NCI-H446 treated with DMSO at 0.1 percent for 48 hours (cell line): ENCODE data around the gene RNF220.
"Not testable (repeated sequence)": the region's sequence is repeated elsewhere in the genome, so short reads cannot be mapped to it uniquely, and the experiment has no call there.

Source experiments
- DNase-seq: peaks from one replicate; lab custom pipeline; 2025; lab: John Stamatoyannopoulos, UW

The RNF220 gene

GRCh38 chr1:44549510-44549909 lies 144.5 kb downstream of the RNF220 start:
- no peak for DNase-seq

GRCh38 chr1:44553127-44553758 lies 148.2 kb downstream of the RNF220 start:
- DNase-seq, result no peak

- no peak for DNase-seq
Observed at GRCh38 chr1:44553771-44554170, 148.7 kb downstream of the RNF220 start.

- no peak for DNase-seq
Observed at GRCh38 chr1:44554706-44555105, 149.7 kb downstream of the RNF220 start.

GRCh38 chr1:44557778-44558177 lies 152.7 kb downstream of the RNF220 start:
- DNase-seq, result no peak

GRCh38 chr1:44558883-44559282 lies 153.8 kb downstream of the RNF220 start:
- no peak for DNase-seq

DNA sequence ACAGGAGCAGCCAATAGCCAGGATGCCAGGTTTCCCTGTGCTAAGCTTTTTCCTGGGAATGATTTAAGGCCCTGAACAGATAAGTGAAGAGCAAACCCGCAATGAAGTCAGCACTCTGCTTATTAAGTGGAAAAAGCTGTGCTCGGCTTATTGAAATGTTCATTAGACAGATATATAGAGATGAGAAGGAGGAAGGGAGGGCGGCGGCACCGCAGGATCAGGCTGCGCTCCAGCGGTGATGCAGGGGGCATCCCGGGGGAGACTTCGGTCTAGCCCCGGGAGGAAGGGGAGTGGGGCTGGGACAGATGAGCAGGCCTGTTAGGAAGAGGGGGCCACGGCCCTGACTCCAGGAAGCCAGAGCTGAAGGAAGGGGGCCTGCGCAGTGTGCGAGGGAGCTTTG lies 154.3 kb downstream of the RNF220 start:
- DNase-seq, result no peak

DNA sequence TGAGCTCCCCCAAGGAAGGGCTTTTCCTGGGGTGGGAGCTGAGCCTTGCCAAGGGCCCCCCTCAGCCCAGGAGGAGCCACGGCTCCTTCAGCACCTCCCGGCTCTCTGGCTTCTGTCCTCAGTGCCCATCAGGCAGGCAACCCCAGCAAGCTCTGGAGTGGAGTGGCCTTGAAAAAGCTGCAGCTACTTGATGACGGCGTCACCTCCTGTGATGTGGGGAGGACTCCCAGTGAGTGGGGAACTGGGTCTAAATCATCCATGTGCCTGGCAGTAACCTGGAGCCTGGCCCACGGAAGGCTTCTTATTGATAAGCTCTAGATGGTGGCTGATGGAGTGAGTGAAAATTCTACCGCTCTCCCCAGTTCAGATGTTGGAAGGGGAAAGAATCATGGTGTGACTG lies 154.9 kb downstream of the RNF220 start:
- no peak for DNase-seq

DNA sequence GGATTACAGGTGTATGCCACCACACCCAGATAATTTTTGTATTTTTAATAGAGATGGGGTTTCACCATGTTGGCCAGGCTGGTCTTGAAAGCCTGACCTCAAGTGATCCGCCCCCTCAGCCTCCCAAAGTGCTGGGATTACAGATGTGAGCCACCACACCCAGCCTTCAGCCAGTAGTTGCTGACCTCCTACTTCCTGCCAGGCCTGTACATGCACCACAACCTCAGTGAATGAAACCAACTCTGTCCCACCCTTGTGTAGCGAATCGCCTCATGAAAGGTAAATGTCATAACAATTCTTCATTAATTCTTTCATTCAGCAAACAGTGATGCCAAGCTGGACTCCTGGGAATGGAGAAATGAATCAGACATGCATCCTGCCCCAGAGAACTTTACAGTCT lies 155.6 kb downstream of the RNF220 start:
- not testable (repeated sequence) for DNase-seq

- DNase-seq, result no peak
Observed at GRCh38 chr1:44565259-44565750, 160.2 kb downstream of the RNF220 start.

- DNase-seq, result no peak
Observed at GRCh38 chr1:44565833-44566232, 160.8 kb downstream of the RNF220 start.

- DNase-seq, result no peak
Observed at GRCh38 chr1:44566281-44567046, 161.4 kb downstream of the RNF220 start.

DNA sequence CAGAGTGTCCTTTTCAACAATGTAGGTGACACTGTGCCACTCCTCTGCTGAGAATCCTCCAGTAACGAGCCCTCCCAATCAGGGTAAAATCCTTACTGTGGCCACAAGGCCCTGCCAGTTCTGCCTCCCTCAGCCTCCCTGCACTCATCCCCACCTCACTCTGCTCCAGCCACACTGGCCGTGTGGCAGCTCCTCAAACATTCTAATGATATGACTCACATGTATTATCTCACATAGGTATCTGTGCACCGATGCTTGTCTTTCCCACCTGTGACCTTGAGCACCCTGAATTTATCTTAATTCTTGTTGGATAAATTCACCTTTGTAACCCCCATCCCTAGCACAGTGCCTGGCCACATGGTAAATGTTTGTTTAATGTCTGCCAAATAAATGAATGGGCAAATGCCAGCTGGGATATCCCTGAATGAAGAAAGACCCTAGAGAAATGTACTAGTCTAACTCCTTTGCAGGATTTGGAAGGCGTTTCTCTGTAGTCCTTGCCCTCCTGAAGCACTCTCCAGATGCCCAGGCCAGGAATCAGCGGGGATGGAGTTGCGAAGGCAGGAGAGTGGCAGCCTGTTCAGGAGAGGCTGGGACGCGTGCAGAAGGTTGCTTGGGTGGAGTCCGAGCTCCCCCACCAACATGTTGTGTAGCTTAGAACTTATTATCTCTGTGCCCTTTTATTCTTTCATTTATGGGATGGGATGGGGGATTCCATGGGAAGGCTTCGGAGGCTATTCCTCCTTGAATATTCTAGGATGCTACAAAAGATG lies 163.3 kb downstream of the RNF220 start:
- no peak for DNase-seq

DNA sequence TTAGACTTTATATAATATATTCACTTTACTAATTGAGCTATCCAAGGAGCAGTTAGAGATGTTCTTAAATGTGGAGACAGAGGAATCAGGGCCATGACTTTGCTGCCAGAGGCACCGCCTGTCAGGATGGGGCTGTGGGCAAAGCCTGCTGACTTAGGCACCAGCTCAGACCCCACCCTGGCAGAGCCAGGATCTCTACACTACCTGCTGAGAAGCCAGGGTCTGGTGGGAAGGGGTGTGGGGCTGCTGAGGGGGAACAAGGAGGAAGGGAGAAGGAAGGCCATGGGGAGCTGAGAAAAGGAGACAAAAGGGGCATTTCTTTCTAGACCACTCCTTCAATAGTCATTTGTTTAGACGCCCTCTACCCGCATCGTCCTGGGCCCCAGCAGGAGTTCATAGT lies 164.4 kb downstream of the RNF220 start:
- DNase-seq, result no peak

GRCh38 chr1:44571712-44572571 lies 166.9 kb downstream of the RNF220 start:
- DNase-seq, result no peak

DNA sequence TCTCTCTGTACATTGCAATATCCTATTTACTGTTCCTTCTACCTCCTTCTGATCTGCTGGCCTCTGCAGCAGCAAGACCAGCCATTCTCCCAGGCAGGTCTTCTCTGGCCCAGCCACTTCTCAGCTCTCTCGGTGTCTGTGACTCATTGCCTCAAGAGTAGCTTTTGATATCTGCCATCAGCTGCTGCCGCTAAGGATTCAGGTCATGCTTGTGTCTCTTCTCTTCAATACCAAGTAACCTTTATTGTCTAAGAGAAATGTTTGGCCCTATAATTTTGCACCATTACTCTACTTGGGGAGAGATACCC lies 167.5 kb downstream of the RNF220 start:
- no peak for DNase-seq

DNA sequence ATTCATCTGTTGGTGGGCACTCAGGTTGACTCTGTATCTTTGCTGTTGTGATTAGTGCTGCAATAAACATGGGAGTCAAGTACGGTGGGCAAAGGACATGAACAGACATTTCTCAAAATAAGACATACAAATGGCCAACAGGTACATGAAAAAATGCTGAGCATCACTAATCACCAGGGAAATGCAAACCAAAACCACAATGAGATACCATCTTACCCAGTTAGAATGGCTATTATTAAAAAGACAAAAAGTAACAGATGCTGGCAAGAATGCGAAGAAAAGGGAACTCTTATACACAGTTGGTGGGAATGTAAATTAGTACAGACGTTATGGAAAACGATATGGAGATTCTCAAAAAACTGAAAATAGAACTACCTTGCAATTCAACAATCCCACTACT lies 170.3 kb downstream of the RNF220 start:
- DNase-seq, result no peak

DNA sequence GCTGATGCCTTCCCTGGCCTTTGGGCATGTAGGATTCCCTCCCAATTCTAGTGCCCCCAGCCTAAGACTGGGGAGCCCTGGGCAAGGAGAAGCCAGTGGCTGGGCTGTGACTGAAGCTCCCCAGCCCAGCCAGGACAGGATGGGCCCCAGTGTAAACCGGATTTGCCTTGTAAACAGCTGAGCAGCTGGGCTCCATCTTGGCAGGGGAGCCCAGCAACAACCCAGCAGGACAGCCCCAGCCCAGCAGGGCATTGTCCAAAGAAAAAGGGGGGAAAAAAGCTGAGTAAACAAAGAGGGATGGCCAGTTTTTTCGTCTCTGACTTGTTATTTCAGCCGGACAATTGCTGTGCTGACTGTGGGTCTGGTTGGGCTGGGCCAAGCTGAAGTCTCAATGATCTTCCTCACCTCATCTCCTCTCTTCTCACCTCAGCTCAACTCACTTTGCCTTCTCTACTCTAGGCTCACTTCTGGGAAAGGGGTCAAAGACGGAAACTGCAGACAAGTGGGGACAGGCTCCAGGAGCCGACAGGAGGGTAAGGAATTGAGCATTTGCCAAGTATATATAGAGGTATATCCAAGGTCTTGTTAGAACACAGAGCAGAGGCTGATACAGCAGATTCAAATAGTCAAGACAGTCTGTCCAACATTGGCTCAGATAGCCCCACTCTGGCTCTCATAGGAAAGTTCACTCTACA lies 171.5 kb downstream of the RNF220 start:
- DNase-seq, result no peak

GRCh38 chr1:44581205-44581604 lies 176.2 kb downstream of the RNF220 start:
- no peak for DNase-seq

- no peak for DNase-seq
Observed at GRCh38 chr1:44584167-44584566, 179.1 kb downstream of the RNF220 start.

DNA sequence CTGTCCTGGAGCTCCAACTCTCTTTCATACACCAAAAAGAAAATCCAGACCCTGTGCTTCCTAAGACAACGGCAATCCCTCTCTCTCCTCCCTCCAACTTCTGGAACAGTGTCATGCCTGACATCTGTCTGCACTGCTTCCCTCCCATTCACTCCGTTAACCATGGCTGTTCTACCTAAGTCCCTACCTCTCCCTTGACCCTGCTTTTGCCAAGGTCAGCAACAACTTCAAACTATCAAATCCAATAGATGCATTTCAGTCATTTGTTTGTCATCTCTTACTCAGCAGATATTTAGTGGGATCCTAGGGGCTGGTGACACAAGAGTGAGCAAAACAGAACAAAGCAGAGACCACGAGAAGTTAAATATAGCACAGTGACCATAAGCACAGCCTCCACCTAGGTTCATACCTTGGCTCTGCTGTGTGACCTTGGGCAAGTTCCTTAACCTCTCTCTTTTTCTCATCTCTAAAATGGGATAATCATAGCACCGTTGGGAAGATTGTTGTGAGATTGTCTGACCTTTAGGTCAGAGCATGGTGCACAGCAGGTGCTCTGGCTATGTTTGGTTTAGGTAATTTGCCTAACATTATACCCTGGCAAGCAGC lies 180.4 kb downstream of the RNF220 start:
- no peak for DNase-seq
